Measurements from ENCODE around the gene DKC1.
"Not testable (repeated sequence)": the region's sequence is repeated elsewhere in the genome, so short reads cannot be mapped to it uniquely, and the experiment has no call there.

Gene DKC1

GRCh38 chrX:154793084-154793795, 30.6 kb downstream of the DKC1 start:
- no peak for DNase-seq (ENCODE audit: low read depth)

- DNase-seq (ENCODE audit: low read depth), result no peak
Measured at GRCh38 chrX:154795016-154795415, 32.4 kb downstream of the DKC1 start.

- DNase-seq (ENCODE audit: low read depth), result no peak
Measured at GRCh38 chrX:154797006-154797405, 34.3 kb downstream of the DKC1 start.

- no peak for DNase-seq (ENCODE audit: low read depth)
Measured at GRCh38 chrX:154799556-154800348, 37.1 kb downstream of the DKC1 start.

GRCh38 chrX:154800478-154801210, 38.0 kb downstream of the DKC1 start:
- DNase-seq (ENCODE audit: low read depth), result no peak

GRCh38 chrX:154802947-154803346, 40.3 kb downstream of the DKC1 start:
- no peak for DNase-seq (ENCODE audit: low read depth)

GRCh38 chrX:154804261-154804956, 41.7 kb downstream of the DKC1 start:
- DNase-seq (ENCODE audit: low read depth), result no peak

GRCh38 chrX:154804957-154805695, 42.5 kb downstream of the DKC1 start, which contains the start of gene MPP1:
Gene MPP1, minus strand, starts transcription at chrX:154805485. Its CDS starts 112 bp downstream, at chrX:154805373.
- DNase-seq (ENCODE audit: low read depth), result peak; percentile 67

- no peak for DNase-seq (ENCODE audit: low read depth)
Measured at GRCh38 chrX:154805696-154806091, 43.0 kb downstream of the DKC1 start.

- DNase-seq (ENCODE audit: low read depth), result no peak
Measured at GRCh38 chrX:154806837-154807501, 44.3 kb downstream of the DKC1 start.

GRCh38 chrX:154809939-154810665, 47.4 kb downstream of the DKC1 start:
- no peak for DNase-seq (ENCODE audit: low read depth)

GRCh38 chrX:154812341-154813101, 49.9 kb downstream of the DKC1 start:
- DNase-seq (ENCODE audit: low read depth), result no peak

- no peak for DNase-seq (ENCODE audit: low read depth)
Measured at GRCh38 chrX:154813801-154814200, 51.1 kb downstream of the DKC1 start.

GRCh38 chrX:154815274-154815818, 52.7 kb downstream of the DKC1 start:
- no peak for DNase-seq (ENCODE audit: low read depth)

GRCh38 chrX:154816326-154816898, 53.7 kb downstream of the DKC1 start:
- DNase-seq (ENCODE audit: low read depth), result not testable (repeated sequence)

GRCh38 chrX:154817048-154817618, 54.5 kb downstream of the DKC1 start:
- not testable (repeated sequence) for DNase-seq (ENCODE audit: low read depth)

GRCh38 chrX:154818916-154819770, 56.5 kb downstream of the DKC1 start:
- DNase-seq (ENCODE audit: low read depth), result no peak
